Mucosa of descending colon (tissue), 3 donors: ENCODE data around the gene CTSC. TPM values are rescaled to one million over a fixed set of nuclear protein-coding genes. Genes with fewer than 3 reads are reported as not detected.
A peak's percentile ranks its signal among the peaks of the same experiment; 100 is the strongest.

Experiments used
- ATAC-seq: fragments of 200-7000 bp; cut with Tn5 transposase; one replicate; pipeline ENCODE4 v1.9.1; 2020; ENCODE audit warnings: mild to moderate bottlenecking, moderate library complexity
- DNase-seq, 3 donors: peaks; one replicate each; pipeline ENCODE4 v3.0.0-alpha.2; 2020
- H3K36me3 ChIP-seq: fragments of 200-600 bp; one replicate; pipeline ENCODE4 v1.8.0; 2021; ENCODE audit warnings: low read depth, mild to moderate bottlenecking
- H3K4me1 ChIP-seq: fragments of 200-600 bp; one replicate; pipeline ENCODE4 v1.8.0; 2021; ENCODE audit warnings: low read depth, mild to moderate bottlenecking
- H3K4me3 ChIP-seq: fragments of 200-600 bp; one replicate; pipeline ENCODE4 v1.8.0; 2021; ENCODE audit warnings: mild to moderate bottlenecking
- H3K9me3 ChIP-seq: fragments of 200-600 bp; one replicate; pipeline ENCODE4 v1.8.0; 2021; ENCODE audit warnings: mild to moderate bottlenecking
- intact Hi-C, 2 donors: fragments of 100-400 bp; cut with DNase I in 1 of 2; cut with micrococcal nuclease in 1 of 2; formaldehyde crosslinking; loops; one replicate each; pipeline versions ENCODE4 v1.11.0 to v1.11.1; 2022; cut with DNase I, micrococcal nuclease
- total RNA-seq, 3 donors: library from RNA; stranded (reverse); fragmentation: NEBNext Ultra II Directional in 2 of 3; extraction: Animal tissue kit (Norgen Biotek cat#: 25700) in 2 of 3; gene quantifications; one replicate each; pipeline versions ENCODE4 v1.2.1 to v1.2.4, GENCODE V29; 2021 to 2023
- TF ChIP-seq, protein P1 (sequence below): fragments of 200-600 bp; IDR thresholded peaks from one replicate; pipeline ENCODE4 v1.8.0; 2022; ENCODE audit warnings: antibody characterized with exemption, mild to moderate bottlenecking
- donor health status: DM: no; HTN: no; CAD: no; lungs with moderate emphysema.
- donor health status: DM: no; HTN: no; CAD: no.
- donor health status: DM: no; HTN: yes; CAD: no.

The CTSC gene
- total RNA-seq, 3 donors from 2014 or later: 74.7 to 131 (median 82.3) TPM

DNA sequence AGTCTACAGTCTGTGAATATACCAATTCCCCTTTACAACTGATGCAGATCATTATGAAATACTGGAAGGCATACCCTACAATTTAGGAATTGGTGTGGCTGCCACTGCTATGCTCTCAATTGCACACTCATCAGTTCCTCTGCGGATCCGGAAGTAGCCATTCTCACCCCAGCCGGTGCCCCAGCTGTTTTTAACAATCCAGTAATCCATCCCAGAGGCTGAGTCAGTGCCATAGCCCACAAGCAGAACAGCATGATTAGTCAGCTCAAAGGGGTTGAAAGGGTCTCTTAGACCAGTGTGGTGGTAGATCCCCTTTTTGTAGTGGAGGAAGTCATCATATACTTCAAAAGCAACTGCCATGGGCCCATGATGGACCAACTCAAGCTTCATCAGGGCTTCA, 43.6 kb downstream of the CTSC start:
- ATAC-seq (peak; percentile 22), DNase-seq (no peak)
- H3K4me3 ChIP-seq: no peak overlapping the region
- no peaks in the 10 kb centered on the region for H3K9me3 ChIP-seq
- H3K4me1 ChIP-seq: no peaks in the 10 kb centered on the region
- H3K36me3 ChIP-seq: no peaks in the 10 kb centered on the region
- intact Hi-C loops: no loop called here
- TF ChIP-seq, protein P1, sequence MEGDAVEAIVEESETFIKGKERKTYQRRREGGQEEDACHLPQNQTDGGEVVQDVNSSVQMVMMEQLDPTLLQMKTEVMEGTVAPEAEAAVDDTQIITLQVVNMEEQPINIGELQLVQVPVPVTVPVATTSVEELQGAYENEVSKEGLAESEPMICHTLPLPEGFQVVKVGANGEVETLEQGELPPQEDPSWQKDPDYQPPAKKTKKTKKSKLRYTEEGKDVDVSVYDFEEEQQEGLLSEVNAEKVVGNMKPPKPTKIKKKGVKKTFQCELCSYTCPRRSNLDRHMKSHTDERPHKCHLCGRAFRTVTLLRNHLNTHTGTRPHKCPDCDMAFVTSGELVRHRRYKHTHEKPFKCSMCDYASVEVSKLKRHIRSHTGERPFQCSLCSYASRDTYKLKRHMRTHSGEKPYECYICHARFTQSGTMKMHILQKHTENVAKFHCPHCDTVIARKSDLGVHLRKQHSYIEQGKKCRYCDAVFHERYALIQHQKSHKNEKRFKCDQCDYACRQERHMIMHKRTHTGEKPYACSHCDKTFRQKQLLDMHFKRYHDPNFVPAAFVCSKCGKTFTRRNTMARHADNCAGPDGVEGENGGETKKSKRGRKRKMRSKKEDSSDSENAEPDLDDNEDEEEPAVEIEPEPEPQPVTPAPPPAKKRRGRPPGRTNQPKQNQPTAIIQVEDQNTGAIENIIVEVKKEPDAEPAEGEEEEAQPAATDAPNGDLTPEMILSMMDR: no peak

DNA sequence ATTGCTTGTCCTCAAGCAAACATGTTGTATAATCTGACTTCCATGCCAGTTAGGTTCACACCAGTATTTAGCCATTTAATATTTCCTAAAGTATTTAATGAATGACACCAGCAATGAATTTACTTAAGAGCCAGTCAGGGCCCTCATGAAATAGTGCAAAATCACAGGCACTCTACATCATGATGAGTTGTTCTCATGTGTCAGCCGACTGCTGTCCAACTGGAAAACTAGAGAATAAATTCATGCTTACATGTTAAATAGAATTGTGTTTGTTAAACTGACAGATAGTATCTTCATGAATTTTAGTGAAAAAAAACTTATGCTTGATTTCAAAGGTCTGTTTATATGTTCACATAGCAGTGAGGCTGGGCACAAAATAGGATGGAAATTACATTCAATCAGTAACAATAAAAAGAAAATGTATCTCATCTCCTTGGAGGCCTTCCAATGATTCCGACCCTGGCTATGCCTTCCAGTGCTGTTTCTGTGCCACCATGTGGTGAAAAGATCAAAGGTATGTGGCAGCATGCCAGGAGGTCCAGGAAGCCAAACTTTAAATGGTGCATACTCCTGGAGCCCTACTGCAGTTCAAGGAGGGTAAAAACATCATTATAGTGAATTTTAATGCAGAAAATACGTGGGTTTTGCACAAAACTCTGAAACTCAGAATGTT, 45.2 kb downstream of the CTSC start:
- no peak overlapping the region for H3K4me3 ChIP-seq
- intact Hi-C loops: no loop called here
- no peaks in the 10 kb centered on the region for H3K4me1 ChIP-seq
- no peaks in the 10 kb centered on the region for H3K9me3 ChIP-seq
- DNase-seq (peak in 2 of 3 donors; percentile 36 to 70), ATAC-seq (peak; percentile 64)
- H3K36me3 ChIP-seq: no peaks in the 10 kb centered on the region
- TF ChIP-seq, protein P1: no peak

DNA sequence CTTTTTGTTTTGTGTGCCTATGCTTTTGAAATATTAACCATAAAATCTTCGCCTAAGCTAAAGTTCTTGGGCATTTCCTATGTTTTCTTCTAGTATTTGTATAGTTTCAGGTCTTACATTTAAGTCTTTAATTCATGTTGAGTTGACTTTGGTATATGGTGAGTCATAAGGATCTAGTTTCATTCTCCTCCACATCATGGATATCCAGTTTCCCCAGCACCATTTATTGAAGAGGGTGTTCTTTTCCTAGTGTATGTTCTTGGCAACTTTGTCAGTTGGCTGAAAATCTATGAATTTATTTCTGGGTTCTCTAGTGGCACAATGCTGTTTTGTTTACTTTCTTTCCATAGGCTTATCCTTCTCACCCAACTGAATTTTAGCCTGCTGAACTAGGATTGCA, 49.0 kb downstream of the CTSC start:
- no peak for DNase-seq
- TF ChIP-seq, protein P1: no peak
- ATAC-seq: no peak
- Histone ChIP-seq H3K4me3 (no peak overlapping the region), H3K9me3 (no peaks in the 10 kb centered on the region), H3K36me3 (no peaks in the 10 kb centered on the region), H3K4me1 (no peaks in the 10 kb centered on the region)
- intact Hi-C loops: no loop called here

DNA sequence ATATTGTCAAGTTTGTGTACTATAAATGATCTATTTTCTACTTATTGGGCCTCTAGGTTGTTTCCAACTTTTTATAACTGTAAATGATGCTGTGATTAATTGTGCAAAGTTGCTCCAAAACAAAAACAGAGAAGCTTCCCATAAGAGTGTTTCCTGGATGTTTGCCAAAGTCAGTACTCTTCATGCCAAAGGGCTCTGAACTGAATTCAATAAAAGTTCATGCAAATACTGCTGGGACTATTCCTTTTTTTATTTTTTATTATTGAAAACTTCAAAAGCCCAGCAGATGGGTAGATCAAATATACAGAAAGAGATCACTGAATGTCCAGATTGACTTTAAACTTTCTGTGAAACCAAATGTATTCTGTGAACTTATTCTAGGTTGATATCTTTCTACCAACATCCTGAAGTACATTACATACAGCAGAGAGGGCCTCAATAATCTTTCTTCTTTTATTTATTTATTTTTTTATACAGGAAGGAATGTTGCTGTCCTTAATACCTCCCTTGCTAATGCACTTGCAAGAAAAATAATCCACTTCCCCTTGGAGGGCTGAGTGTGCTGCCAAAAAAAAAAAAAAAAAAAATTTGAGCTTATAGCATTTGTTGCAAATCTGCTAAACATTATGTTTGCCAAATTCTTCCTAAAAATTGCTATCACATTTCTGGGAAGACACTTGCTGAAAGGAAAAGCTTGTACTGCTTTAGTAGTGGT, 53.0 kb downstream of the CTSC start:
- intact Hi-C loops: no loop called here
- Histone ChIP-seq H3K36me3 (no peaks in the 10 kb centered on the region), H3K4me1 (no peaks in the 10 kb centered on the region), H3K4me3 (no peak overlapping the region), H3K9me3 (no peaks in the 10 kb centered on the region)
- TF ChIP-seq, protein P1: no peak
- DNase-seq (no peak), ATAC-seq (no peak)

DNA sequence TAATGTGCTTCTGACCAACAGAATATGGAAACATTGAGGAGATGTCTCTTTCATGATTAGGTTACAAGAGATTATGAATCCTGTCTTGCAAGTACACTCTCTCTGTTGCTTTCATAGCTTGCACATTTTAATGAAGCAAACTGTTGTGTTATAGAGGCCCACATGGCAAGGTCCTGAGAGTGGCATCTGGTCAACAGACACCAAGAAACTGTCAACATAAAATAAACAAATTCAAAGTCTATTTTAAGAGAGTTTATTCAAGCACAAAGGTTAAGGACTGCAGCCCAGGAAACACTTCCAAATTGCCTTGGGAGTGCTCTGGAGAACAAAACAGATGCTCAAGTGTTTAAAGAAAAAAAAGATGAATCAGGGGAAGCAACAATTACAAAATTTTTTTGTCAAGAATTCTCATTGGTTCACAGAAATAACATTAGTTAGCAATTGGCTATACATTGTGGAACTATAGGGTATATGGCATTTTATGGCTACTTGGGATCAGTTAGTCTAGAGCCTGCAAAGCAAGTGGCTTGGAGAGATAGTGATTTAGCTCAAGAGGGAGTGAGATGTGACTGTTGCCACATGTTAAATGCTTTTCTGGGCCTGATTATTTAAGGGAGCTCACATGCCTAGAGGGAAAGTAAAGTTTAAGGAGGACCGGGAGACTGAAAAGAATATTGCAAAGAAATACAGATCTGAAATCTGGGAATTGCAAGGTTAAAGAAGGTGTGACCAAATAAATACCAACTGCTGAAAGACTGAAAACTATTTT, 54.6 kb downstream of the CTSC start:
- TF ChIP-seq, protein P1: no peak
- Histone ChIP-seq H3K36me3 (no peaks in the 10 kb centered on the region), H3K9me3 (no peaks in the 10 kb centered on the region), H3K4me3 (no peak overlapping the region), H3K4me1 (no peaks in the 10 kb centered on the region)
- intact Hi-C loops: no loop called here
- DNase-seq: no peak
- no peak for ATAC-seq
